GM12872 (cell line): Measurements from ENCODE around the gene MICALL1.

Experiments
- CTCF ChIP-seq: IDR thresholded peaks from 3 replicates; pipeline ENCODE4 v1.5.1; 2011; ENCODE audit warnings: low read depth, mild to moderate bottlenecking, low read length, moderate library complexity; ENCODE audit not compliant: insufficient read depth

The MICALL1 gene

GRCh38 chr22:37896939-37897338, 9.2 kb upstream of the MICALL1 start:
- TF ChIP-seq CTCF = no peak

- no peak for TF ChIP-seq CTCF
Observed at GRCh38 chr22:37897807-37898206, 8.3 kb upstream of the MICALL1 start.

DNA sequence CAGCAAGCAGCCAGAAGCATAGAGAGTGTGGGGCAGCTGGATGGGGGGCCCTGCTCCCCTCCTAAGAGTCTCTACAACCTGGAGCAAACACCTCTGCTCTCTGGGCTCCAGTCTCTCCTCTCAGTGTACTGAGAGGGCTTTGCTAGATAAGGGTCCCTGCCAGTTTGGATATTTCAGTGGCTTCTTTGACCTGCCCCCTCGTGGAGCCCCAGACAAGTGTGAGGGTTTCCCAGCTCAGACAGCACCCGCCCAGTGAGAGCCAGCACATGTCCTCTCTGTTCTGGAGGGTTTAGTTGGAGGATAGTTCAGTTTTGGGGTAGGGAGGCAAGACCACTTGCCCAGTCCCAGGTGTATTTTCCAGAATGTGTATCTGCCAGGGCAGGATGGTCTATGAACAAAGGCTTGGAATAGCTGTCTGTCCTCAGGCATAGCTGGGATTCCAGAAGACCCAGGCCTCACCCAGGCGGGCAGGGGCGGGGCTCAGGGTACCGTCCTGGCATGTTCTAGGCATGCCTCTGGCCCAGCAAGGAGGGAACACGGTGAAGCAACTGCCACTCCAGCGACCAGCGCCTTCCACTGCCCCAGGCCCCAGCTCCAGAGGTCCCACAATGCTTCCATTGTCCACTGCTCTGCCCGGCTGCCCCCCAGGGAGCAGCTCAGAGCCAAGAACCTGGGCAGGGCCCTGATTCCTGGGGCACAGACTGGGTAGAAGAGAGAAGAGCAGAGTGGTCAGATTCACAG, 7.5 kb upstream of the MICALL1 start:
- no peak for TF ChIP-seq CTCF

DNA sequence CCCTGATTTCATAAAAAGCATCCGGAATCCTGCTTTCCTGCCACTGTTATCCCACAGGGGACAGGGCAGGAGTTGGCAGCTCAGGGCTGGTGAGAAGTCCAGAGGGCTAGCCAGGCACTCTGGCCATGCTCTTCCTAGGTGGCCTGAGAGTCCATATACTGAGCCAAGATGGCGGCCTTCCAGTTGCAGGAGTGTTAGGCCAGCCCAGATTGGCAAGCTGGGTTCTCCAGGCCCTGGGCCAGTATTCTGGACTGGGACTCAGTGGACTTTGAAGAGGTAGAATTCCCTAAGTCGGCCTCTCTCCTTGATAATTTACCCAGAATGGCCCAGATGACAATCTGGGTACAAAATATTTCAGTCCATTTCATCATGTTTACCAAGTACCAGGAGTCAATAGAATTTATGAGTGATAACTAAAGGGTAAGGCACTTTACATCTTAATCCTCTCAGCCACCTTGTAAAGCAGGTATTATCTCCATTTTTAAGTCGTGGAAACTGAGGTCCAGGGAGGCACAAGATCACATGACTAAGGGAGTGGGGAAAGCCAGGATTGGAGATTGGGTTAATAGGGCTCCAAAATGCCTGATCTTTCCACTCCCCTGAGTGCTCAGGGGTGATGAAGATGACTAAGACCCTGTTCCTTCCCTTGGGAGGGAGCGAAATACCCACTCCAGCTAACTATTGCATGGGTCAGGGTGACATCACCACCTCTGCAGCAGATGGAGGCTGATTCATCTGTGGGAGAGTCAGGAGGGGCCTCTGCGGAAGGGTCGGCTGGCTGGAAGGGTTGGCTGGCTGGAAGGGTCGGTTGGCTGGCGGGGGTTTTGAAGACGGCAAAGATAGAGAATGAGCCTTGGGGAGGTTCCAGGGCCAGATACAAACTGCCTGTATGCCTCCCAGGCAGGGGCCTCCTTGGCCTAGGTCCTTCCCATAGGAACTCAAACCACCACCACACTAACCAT, 1.2 kb upstream of the MICALL1 start:
- TF ChIP-seq CTCF = no peak

DNA sequence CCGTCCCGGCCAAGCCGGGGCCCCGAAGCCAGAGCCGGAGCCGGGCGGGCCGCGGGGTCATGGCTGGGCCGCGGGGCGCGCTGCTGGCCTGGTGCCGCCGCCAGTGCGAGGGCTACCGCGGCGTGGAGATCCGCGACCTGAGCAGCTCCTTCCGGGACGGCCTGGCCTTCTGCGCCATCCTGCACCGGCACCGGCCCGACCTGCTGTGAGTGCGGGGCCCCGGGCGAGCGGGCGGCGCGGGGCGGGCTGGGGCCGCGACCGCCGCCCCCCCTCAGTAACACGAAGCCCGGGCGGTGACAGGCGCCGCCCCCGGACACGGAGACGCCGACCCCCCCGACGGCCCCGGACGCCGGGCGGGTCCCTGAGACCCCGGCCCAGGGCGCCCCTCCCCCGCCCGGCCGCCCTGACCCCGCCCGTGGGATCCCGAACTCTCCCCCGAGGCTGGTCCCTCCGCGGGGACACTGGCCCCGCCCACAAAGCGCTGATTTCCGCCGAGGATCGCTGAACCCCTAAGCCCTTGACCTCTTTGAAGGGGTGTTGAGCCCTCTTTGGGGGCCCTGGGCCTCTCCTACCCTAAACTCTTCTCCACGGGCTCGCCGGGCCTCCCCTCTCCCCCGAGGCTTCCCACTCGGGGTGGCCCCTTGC, 389 bp downstream of the MICALL1 start:
- no peak for TF ChIP-seq CTCF

DNA sequence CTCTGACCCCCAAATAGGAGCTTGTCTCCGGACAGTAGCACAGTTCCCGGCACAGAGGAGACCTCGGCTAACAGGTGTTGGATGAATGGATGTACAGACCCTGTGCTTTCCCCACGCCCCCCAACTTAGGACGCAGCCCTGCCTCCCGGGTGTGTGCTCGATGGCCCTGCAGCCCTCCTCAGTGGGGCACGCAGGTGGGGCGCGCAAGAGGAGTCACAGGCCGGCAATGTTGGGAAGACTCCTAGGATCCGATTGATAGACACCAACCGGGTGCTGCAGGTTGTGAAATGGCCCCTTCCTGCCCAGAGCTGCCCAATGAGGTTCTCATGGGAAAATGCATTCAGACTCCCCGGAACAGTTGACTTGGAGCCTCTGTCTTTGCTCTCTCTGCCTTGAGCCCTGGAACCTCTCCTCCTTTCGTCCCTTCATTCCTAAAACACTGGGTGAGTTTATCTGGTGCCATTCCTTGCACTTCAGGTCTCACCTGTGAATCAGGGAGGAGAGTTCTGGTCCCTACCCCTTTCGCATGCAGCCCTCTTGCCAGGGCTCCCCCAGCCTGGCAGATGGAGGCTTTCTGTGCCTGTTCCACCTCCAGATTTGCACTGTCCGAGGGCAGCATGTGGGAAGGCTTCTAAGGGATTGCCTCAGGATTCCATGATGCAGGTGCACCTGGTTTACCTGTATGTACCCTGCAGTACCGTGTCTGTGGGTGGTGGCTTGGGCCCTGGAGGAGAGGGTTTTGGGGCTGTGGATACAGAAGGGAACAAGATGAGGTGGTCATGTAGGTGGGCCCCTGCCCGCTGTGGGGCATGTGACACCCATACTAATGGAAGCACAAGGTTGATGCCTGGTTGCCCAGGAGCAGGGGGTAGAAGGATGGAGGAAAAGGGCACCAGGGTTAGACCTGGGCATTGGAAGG, 1.2 kb downstream of the MICALL1 start:
- TF ChIP-seq CTCF = no peak
